Astrocyte of the hippocampus (primary cell): ENCODE results near the gene CLDN10.
"Not testable (repeated sequence)": the region's sequence is repeated elsewhere in the genome, so short reads cannot be mapped to it uniquely, and the experiment has no call there.

Experiments used
- DNase-seq: peaks from one replicate; pipeline ENCODE4 v3.0.0; 2011; ENCODE audit warnings: low read depth, low spot score

CLDN10 gene, protein sequence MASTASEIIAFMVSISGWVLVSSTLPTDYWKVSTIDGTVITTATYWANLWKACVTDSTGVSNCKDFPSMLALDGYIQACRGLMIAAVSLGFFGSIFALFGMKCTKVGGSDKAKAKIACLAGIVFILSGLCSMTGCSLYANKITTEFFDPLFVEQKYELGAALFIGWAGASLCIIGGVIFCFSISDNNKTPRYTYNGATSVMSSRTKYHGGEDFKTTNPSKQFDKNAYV

DNA sequence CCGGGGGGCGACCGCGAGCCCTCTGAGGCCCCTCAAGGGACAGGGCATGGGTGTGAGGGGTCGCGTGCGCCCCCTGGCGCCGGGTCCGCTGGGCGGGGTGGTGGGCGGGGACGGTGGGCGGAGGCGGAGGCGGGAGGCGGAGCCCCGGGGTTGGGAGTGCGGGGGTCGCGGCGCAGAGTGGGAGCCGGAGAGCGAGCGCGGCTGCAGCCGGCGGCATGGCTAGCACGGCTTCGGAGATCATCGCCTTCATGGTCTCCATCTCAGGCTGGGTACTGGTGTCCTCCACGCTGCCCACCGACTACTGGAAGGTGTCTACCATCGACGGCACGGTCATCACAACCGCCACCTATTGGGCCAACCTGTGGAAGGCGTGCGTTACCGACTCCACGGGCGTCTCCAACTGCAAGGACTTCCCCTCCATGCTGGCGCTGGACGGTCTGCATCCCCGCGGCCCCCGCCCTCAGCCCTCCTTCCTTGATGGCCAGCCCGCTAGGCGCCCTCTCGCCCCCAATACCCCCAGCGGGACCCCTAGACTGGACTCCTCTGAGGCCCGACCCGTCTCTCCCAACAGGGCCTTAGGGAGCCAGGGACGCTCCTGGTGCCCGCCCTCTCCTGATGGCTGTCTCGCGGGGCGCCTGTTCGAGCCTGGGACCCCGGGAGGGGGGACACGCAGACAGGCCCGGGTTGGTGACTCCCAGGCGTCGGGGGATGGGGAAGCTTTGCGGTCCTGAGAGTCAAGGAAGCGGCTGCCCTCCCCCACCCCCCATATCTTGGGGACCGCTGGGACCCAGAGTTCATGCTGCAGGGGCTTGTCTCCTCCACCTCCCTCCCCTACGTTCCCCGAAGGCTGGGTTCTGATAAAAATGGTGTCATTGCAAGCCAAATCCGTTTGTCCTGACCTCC is at the start of gene CLDN10:
TSS of gene CLDN10 (plus strand) at position 182 of the 903 bp plus-strand sequence. CDS start at position 216, 34 bp downstream.
- DNase-seq: peak; percentile 49

DNA sequence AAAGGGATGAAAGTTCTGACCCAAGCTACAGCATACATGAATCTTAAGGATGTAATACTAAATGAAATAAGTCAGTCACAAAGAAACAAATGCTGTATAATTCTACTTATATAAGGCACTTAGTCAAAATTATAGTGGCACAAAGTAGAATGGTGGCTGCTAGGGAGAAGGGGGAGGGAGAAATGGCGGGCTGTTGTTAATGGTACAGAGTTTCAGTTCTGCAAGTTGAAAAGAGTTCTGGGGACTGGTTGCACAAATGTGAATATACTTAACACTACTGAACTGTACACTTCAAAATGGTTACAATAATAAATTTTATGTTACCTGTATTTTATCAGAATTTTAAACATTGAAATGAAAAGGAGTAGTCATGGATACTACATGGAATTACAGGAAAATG is 48.9 kb upstream of the CLDN10 start:
- DNase-seq: no peak

- peak; percentile 89 for DNase-seq
These were observed 47.3 kb upstream of the CLDN10 start for GRCh38 chr13:95505265-95505664.

- no peak for DNase-seq
These were observed 46.5 kb upstream of the CLDN10 start for GRCh38 chr13:95505986-95506385.

GRCh38 chr13:95507991-95508390 is 44.5 kb upstream of the CLDN10 start:
- no peak for DNase-seq

DNA sequence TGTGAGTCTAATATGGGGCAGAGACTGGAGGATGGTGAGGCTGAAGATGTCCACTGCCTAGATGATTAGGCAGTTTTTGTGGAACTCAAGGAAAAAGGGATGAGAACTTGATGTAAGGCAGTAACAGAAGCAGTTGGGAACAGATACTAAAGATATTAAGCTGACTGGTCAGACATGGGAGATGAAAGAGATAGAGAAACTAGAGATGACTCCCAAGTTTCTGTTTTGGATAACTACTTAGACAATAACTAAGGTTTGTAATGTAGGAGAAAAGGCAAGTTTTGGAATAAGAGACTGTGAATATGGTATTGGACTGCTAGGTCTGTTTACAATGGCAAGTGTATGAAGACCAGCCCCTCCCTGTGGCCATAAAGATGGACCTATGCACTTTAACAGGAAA is 43.5 kb upstream of the CLDN10 start:
- DNase-seq: no peak

- DNase-seq: peak; percentile 56
These were observed 42.8 kb upstream of the CLDN10 start for GRCh38 chr13:95509521-95510310.

DNA sequence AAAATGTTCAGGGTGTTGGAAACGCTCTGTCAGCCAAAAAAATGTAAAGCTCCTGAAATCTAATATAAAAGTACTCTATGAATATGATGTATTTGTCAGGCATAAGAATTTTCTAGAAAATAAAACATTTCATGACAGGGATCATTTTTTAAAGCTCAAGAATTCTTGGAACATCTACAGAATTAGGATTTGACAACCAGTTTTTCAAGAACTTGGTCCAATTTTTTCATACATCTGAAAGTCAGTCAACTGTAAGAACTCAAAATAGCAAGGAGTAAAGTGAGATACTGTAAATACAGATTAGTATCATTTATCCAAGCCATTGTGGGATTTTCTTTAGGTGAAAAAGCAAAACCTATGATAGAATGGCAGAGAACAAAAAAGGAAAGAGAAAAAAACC is 41.6 kb upstream of the CLDN10 start:
- no peak for DNase-seq

GRCh38 chr13:95512424-95512823 is 40.1 kb upstream of the CLDN10 start:
- DNase-seq: no peak

DNA sequence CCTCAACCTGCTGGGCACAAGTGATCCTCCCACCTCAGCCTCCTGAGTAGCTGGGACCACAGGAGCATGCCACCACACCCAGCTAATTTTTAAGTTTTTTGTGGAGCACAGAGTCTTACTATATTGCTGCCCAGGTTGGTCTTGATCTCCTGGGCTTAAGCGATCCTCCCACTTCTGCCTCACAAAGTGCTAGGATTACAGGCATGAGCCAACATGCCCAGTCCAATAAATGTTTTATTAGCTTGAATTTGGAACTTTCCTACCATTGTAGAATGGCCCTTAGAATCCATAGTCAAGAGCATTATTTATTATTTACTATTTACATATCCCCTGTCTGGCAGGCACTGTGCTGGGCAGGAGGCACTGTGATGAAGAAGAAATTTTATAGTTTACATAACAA is 39.6 kb upstream of the CLDN10 start:
- no peak for DNase-seq

- not testable (repeated sequence) for DNase-seq
These were observed 36.9 kb upstream of the CLDN10 start for GRCh38 chr13:95515606-95516005.

DNA sequence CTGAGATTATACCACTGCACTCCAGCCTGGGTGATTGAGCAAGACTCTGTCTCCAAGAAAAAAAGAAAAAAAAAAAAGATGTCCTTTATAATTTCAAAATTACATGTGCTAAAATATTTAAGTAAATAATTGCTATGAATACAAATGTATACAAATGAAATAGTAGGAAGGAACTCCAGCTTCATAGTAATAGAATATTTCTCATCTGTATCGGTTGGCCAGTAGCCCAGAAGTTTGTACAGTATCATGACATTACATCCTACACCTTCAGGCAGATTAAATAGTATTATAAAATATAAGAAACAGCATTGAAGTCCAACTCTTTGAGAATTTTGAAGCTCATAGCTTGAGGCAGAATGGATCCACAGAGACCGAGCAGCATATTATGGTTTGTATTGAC is 36.5 kb upstream of the CLDN10 start:
- no peak for DNase-seq

GRCh38 chr13:95516492-95516891 is 36.0 kb upstream of the CLDN10 start:
- no peak for DNase-seq

DNA sequence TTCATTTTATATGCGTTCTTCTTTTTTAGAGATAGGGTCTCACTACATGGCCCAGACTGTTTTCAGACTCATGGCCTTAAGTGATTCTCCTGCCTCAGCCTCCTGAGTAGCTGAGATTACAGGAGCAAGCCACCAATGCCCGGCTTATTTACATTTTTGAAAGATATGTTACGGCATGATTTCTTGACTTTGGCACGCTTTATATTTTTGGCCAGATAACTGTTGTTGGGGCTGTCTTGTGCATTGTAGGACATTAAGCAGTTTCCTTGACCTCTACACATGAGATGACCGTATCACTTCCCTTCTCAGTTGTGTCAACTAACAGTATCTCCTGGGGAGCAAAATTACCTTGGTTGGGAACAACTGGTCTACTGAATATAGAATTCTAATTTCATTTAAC is 28.9 kb upstream of the CLDN10 start:
- DNase-seq: no peak

DNA sequence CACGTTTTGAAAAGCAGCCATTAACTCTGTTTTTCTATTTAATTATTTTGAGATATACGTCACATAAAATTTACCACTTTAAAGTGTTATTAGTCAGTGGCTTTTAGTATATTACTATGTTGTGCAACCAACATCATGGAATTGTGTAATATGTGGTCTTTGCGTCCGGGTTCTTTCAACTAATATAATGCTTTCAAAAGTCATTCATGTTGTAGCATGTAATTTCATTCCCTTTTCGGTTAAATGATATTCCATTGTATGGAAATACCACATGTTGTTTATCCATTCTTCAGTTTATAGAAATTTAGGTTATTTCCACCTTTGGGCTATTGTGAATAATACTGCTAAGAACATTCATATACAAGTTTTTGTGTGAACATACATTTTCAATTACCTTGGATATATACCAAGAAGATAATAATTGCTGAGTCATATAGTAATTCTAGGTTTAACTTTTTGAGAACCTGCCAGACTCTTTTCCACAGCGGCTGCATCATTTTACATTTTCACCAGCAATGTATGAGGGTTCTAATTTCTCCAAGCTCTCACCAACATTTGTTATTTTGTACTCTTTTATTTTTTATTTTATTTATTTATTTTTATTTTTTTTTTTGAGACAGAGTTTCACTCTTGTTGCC is 28.1 kb upstream of the CLDN10 start:
- DNase-seq: no peak

DNA sequence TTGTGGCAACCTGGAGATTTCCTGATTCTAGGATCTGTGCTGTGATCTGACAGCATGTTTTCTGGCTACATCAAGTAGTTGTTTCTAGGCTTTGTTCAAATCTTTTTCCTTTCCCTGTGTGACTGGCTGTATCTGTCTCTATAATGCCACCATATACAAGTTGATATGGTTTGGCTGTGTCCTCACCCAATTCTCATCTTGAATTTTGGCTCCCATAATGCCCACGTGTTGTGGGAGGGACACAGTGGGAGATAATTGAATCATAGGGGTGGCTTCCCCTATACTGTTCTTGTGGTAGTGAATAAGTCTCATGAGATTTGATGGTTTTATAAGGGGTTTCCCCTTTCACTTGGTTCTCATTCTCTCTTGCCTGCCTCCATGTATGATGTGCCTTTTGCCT is 24.6 kb upstream of the CLDN10 start:
- DNase-seq: no peak

- peak; percentile 90 for DNase-seq
These were observed 22.3 kb upstream of the CLDN10 start for GRCh38 chr13:95530178-95530577.

DNA sequence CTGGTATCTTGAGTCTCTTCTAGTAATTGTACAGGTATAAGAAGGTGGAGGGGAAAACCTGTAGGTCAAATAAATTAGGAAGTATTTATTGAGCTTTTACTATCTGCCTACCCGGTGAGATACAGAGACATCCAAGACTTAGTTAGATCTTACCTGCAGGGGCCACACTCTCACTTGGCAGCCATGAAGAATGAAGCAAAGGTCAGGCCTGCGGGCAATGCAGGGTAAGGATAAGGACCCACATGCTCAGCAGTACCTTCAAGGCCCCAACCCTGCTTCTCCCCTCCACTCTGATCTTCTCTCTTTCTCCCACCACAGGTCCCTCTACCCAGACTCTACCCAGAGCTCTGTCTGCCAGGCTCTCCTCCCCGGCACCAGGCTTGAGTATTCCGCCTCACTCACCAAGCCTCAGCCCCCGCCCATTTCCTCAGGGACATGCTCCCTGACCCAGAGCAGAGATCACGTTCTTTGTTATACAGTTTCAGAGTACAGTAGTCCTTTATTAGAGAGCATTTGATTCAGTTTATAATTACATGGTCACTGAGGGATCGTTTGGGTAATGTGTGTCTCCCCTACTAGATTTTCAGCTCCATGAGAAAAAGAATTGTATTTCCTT is 18.9 kb upstream of the CLDN10 start:
- no peak for DNase-seq

DNA sequence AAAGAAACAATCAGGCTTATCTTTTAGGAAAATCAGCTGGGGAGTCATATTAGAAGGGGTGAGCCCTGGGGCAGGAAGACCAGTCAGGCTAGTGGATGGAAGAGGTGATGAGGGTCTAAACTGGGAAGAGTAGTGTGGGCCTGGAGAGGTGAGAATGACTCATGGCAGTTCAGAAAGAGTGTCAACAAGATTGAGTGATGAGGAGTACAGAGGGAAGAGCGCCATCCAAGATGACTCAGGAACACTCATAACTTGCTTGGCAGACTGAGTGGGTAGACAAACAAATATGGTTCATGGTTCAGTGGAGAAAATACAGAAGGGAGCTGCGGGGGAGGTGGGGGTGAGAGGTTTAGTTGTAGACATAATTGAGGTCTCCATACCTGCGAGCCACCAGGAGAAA is 17.3 kb upstream of the CLDN10 start:
- DNase-seq: peak; percentile 79

DNA sequence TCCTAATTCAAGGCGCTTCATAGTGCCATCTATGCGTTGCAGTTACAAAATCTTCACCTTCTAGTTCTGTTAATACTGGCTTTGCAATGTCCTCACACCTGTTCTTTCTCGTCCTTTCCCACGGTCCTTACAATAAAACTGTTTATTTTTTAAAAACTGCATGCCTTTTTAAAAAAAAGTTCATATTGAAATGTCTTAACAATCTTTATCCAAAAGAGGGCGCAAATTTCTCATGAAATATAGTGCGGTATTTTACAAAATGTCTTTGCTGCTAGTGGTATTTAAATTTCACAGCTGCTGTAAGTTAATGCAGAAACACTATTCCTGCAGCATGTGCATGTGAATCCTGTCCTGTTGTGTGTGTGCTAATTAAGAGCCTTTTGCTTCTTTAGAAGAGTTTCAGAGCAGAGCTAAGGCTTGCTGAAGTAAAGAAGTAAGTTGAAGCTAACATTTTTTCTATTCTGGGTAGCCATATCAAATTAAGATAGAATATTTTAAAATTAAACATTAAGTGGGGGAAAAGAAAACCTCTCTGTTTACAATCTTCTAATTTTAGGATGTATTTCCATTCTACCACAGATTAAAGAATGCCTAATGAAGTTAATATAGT is 15.8 kb upstream of the CLDN10 start:
- DNase-seq: peak; percentile 44

DNA sequence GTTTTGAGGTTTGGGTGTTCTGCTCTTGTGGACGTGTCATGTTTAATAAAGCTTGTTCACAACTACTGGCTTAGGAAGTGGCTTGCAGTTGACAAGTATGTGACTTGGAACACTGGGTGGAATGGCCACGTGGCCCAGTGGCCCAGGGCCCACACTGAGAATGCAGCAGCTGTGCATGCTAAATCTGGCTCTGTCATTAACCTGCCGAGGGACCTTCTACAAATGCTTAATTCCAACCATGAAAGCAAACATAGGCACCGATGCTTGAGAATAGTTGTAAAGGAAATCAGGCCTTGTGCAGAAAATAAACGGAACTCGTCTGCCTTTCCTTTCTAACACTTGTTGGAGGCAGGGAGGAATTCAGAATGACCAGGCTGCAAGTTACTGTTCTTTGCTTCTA is 11.6 kb upstream of the CLDN10 start:
- DNase-seq: peak; percentile 33
